Sigmoid colon (tissue), 7 donors: Measurements from ENCODE around the gene NEK9. TPM values are rescaled to one million over a fixed set of nuclear protein-coding genes. Genes with fewer than 3 reads are reported as not detected.

Source experiments
- DNase-seq: peaks from one replicate; pipeline ENCODE4 v3.0.0-alpha.2; 2019
- H3K27ac ChIP-seq, 4 donors: fragments of 200-600 bp; sonication (generic); one replicate each; pipeline ENCODE4 v1.5.1; 2016 to 2019; ENCODE audit warnings: mild to moderate bottlenecking in 1 of 4
- H3K27me3 ChIP-seq, 3 donors: fragments of 200-600 bp; sonication (generic); one replicate each; pipeline ENCODE4 v1.5.1; 2019; ENCODE audit warnings: mild to moderate bottlenecking in 1 of 3
- H3K36me3 ChIP-seq, 4 donors: fragments of 200-600 bp; sonication (generic); one replicate each; pipeline ENCODE4 v1.5.1; 2016 to 2019
- H3K4me1 ChIP-seq, 4 donors: fragments of 200-600 bp; sonication (generic); one replicate each; pipeline ENCODE4 v1.5.1; 2017 to 2019
- H3K4me3 ChIP-seq, 4 donors: fragments of 200-600 bp; sonication (generic); one replicate each; pipeline ENCODE4 v1.5.1; 2017 to 2019; ENCODE audit warnings: mild to moderate bottlenecking in 2 of 4, moderate library complexity in 1 of 4
- H3K9me3 ChIP-seq, 4 donors: fragments of 200-600 bp in 3 of 4; sonication (generic) in 3 of 4; one replicate each; pipeline versions ENCODE4 v1.5.1 to v1.6.1; 2013 to 2019
- EP300 ChIP-seq, 4 donors: sonication (generic); formaldehyde crosslinking; IDR thresholded peaks; one replicate each; pipeline ENCODE4 v1.6.1; 2017; ENCODE audit warnings: antibody characterized with exemption in 4 of 4
- POLR2A ChIP-seq, 2 donors: fragments of 450-650 bp; IDR thresholded peaks; one replicate each; pipeline ENCODE4 v1.6.1; 2016; ENCODE audit warnings: antibody characterized with exemption in 2 of 2, mild to moderate bottlenecking in 2 of 2, moderate library complexity in 2 of 2
- POLR2AphosphoS5 ChIP-seq, 4 donors: sonication (generic); formaldehyde crosslinking; IDR thresholded peaks; one replicate each; pipeline ENCODE4 v1.6.1; 2017; ENCODE audit warnings: antibody characterized with exemption in 4 of 4
- WGBS, 2 donors: extraction: QIAGEN DNeasy Blood & Tissue Kit; methylation state at CpG; one replicate each; pipeline ENCODE4 v1.1.7; 2013; 5-methylcytosine and 5-hydroxymethylcytosine counted together
- intact Hi-C: fragments of 100-400 bp; cut with DNase I; formaldehyde crosslinking; loops from one replicate; pipeline ENCODE4 v1.15.1; 2023
- polyA plus RNA-seq, 3 donors: library from polyadenylated mRNA; stranded (reverse); fragments of 200-250 nt; gene quantifications; one replicate each; pipeline ENCODE4 v1.2.3, GENCODE V29; 2013
- total RNA-seq, 4 donors: library from RNA; depleted of rRNA; stranded (reverse); fragments of >200 nt; gene quantifications; one replicate each; pipeline ENCODE4 v1.1.0, GENCODE V29; 2016
- TF ChIP-seq, protein P1 (sequence below), 4 experiments: fragments of 450-650 bp in 3 of 4; fragments of 200-600 bp in 1 of 4; IDR thresholded peaks; one replicate each; pipeline ENCODE4 v1.5.1; 2016 to 2019; ENCODE audit warnings: antibody characterized with exemption in 4 of 4, mild to moderate bottlenecking in 3 of 4, moderate library complexity in 2 of 4
- donor health status: healthy with polysubstance abuse.
- donor health status: Bipolar disorder and iron deficiency.
- donor health status: healthy.

Gene NEK9
- total and polyA plus RNA-seq, 7 donors, result 9.0 to 66.7 (median 54.4) TPM

GRCh38 chr14:75134644-75135043 lies 7.8 kb upstream of the NEK9 start:
- WGBS, 2 donors, result 76 to 89% methylated on average over 6 of the region's 6 CpGs
- intact Hi-C loops, result loop anchor here (5.0 kb wide), 3 partner anchors 43 to 353 kb away; partner anchors contain the start of gene TMED10
- H3K27me3 ChIP-seq, result no peaks in the 10 kb centered on the region
- peaks cover 0 to 18% (median 11%) of the 10 kb centered on the region in 4 donors for H3K4me1 ChIP-seq
- no peak overlapping the region for H3K4me3 ChIP-seq
- no peak overlapping the region for H3K27ac ChIP-seq
- DNase-seq, result no peak
- H3K9me3 ChIP-seq, result no peaks in the 10 kb centered on the region
- peaks cover 0 to 39% (median 19%) of the 10 kb centered on the region in 4 donors for H3K36me3 ChIP-seq
- TF ChIP-seq, protein P1, sequence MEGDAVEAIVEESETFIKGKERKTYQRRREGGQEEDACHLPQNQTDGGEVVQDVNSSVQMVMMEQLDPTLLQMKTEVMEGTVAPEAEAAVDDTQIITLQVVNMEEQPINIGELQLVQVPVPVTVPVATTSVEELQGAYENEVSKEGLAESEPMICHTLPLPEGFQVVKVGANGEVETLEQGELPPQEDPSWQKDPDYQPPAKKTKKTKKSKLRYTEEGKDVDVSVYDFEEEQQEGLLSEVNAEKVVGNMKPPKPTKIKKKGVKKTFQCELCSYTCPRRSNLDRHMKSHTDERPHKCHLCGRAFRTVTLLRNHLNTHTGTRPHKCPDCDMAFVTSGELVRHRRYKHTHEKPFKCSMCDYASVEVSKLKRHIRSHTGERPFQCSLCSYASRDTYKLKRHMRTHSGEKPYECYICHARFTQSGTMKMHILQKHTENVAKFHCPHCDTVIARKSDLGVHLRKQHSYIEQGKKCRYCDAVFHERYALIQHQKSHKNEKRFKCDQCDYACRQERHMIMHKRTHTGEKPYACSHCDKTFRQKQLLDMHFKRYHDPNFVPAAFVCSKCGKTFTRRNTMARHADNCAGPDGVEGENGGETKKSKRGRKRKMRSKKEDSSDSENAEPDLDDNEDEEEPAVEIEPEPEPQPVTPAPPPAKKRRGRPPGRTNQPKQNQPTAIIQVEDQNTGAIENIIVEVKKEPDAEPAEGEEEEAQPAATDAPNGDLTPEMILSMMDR (IDR thresholded peaks at IDR 0.05), result no peak
- TF ChIP-seq POLR2A (IDR thresholded peaks at IDR 0.05), result no peak
- no peak for TF ChIP-seq EP300 (IDR thresholded peaks at IDR 0.05)
- no peak for TF ChIP-seq POLR2AphosphoS5 (IDR thresholded peaks at IDR 0.05)

- Histone ChIP-seq H3K9me3 (no peaks in the 10 kb centered on the region), H3K4me1 (peaks cover 0 to 12% (median 7%) of the 10 kb centered on the region in 4 donors), H3K4me3 (no peak overlapping the region), H3K27ac (no peak overlapping the region), H3K36me3 (peaks cover 0 to 39% (median 19%) of the 10 kb centered on the region in 4 donors), H3K27me3 (no peaks in the 10 kb centered on the region)
- WGBS, 2 donors, result 48 to 67% methylated on average over 2 of the region's 2 CpGs
- intact Hi-C loops, result loop anchor here (5.0 kb wide), 3 partner anchors 44 to 354 kb away; partner anchors contain the start of gene TMED10
- TF ChIP-seq POLR2AphosphoS5 (IDR thresholded peaks at IDR 0.05) (no peak), POLR2A (IDR thresholded peaks at IDR 0.05) (no peak), EP300 (IDR thresholded peaks at IDR 0.05) (no peak)
- TF ChIP-seq, protein P1 (IDR thresholded peaks at IDR 0.05), result no peak
- DNase-seq, result no peak
Observed at GRCh38 chr14:75133597-75133996, 6.7 kb upstream of the NEK9 start.

DNA sequence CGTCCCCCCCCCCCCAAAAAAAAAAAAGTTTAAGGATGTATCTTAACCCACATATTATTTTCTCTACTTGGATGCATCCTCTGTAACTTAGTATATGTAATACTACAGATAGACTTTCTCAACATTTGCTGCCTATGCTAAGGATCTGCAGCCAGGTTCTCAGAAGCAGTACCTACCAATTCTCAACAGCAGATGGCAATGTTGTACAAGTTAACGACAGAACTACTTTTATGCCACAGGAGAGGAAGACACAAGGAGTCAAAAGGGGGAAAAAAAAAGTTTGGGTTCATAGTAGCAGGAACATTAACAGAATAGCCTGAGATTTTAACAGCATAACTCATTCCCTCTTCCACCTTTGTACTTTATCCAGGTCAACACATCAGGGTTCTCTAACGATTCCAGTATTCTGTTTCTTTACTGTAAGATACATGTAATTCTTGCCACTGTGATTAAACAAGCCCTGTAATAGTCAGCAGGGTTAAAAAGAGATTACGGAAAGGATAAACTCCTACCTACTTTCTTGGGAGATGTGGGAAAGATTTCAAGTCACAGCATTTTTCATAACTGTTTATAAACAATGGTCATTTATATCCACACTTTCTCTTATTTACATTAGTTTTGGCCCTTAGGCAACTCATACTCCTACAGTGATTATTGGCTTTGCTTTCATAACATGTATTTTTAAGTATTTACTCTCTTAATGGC lies 5.7 kb upstream of the NEK9 start:
- H3K27me3 ChIP-seq, result no peaks in the 10 kb centered on the region
- H3K27ac ChIP-seq, result peak overlapping the region; percentile 9 to 57 (median 34)
- H3K9me3 ChIP-seq, result no peaks in the 10 kb centered on the region
- H3K4me3 ChIP-seq, result no peak overlapping the region
- peaks cover 0 to 39% (median 19%) of the 10 kb centered on the region in 4 donors for H3K36me3 ChIP-seq
- intact Hi-C loops, result loop anchor here (1.0 to 5.0 kb wide), 5 partner anchors 45 to 355 kb away; partner anchors contain the start of gene TMED10
- H3K4me1 ChIP-seq, result peaks cover 0 to 16% (median 8%) of the 10 kb centered on the region in 4 donors
- WGBS, 2 donors, result 22 to 50% methylated on average over 4 of the region's 4 CpGs
- no peak for DNase-seq
- TF ChIP-seq POLR2AphosphoS5 (IDR thresholded peaks at IDR 0.05) (peak in 2 of 4 donors; percentile 23 to 44), POLR2A (IDR thresholded peaks at IDR 0.05) (no peak), EP300 (IDR thresholded peaks at IDR 0.05) (no peak)
- TF ChIP-seq, protein P1 (IDR thresholded peaks at IDR 0.05), result peak; percentile 69 to 87 (median 72)

- intact Hi-C loops, result no loop called here
- H3K4me3 ChIP-seq, result no peak overlapping the region
- H3K27me3 ChIP-seq, result no peaks in the 10 kb centered on the region
- H3K9me3 ChIP-seq, result no peaks in the 10 kb centered on the region
- peaks cover 0 to 37% (median 29%) of the 10 kb centered on the region in 4 donors for H3K4me1 ChIP-seq
- TF ChIP-seq, protein P1 (IDR thresholded peaks at IDR 0.05), result no peak
- TF ChIP-seq POLR2AphosphoS5 (IDR thresholded peaks at IDR 0.05) (no peak), EP300 (IDR thresholded peaks at IDR 0.05) (no peak), POLR2A (IDR thresholded peaks at IDR 0.05) (no peak)
- H3K27ac ChIP-seq, result peak overlapping the region in 1 of 4 donors; percentile 93
- 67 to 86% methylated on average over 5 of the region's 5 CpGs for WGBS, 2 donors
- peaks cover 0 to 17% (median 3%) of the 10 kb centered on the region in 4 donors for H3K36me3 ChIP-seq
- DNase-seq, result no peak
Observed at GRCh38 chr14:75128596-75128990, 1.7 kb upstream of the NEK9 start.
